Stimulated activated CD4-positive, alpha-beta T cell treated with anti-CD3 and anti-CD28 coated beads, Interleukin-4, amount 100 ng/mL, for 4 hours (primary cell): ENCODE measurements around the gene TAS2R3.
"Not testable (repeated sequence)": the region's sequence is repeated elsewhere in the genome, so short reads cannot be mapped to it uniquely, and the experiment has no call there.

ENCODE experiments used
- DNase-seq, 2 experiments: peaks; one replicate each; pipeline ENCODE4 v3.0.0-alpha.2; 2020

TAS2R3 gene

GRCh38 chr7:141763797-141764196 is at the start of gene TAS2R3:
Gene TAS2R3 (plus strand): TSS chr7:141764097. CDS start chr7:141764159, 62 bp downstream.
- no peak for DNase-seq

DNA sequence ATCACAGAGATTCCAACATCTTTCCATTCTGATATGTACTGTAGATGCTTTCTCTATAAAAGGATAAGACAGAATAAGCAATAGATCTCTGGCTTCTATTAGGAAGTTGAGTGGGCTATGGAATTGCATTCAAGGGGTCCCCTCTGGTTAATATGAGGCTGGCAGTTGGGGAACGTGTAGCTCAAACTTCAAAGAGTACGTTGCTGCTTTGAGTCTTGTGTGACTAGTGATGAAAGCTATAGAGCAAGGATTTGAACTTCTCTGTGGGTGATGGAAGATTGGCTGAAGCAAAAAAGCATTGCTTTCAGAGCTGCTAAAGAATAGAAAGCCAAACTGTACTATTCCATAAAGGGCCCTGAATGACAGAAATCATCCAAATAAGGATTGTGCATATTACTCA is 49.3 kb upstream of the TAS2R3 start:
- no peak for DNase-seq

DNA sequence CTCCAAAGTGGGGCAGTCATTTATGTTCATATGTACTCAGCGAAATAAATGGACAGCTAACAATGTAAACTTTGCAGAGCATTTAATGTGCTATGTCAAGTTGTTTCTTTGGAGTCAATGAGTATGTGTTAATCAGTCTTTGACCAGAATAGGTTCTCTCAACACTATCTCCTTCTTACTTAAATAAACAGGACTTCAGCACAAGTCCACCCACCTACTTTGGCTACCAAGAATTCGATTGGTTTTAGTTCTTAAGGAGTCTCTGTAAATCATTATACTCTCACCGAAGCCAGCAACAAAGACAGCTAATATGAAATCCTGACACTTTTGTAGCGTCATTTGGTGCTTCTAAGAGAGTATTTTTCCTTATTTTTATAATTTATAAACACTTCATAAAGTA is 48.9 kb upstream of the TAS2R3 start:
- no peak for DNase-seq

GRCh38 chr7:141715794-141716689 is 47.9 kb upstream of the TAS2R3 start:
- no peak for DNase-seq

DNA sequence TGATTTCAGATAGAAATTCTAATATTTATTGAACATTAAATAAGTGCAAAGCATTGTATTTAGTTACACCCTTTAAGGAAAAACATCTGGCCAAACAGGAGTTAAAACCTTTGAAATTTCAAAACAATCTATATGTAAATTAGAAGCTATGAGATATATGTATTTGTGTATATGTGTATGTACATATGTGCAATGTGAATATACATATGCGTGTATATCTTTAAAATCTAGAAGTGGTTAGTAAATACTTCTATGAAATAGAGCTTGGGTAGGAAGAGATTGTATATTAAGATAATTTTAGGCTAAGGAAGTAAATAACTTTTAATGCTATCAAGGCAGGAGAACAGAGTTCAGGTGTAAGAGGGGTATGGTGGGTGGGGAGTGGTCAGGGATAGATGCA is 46.4 kb upstream of the TAS2R3 start:
- DNase-seq, result no peak

GRCh38 chr7:141722529-141722928 is 41.4 kb upstream of the TAS2R3 start:
- DNase-seq, result no peak

DNA sequence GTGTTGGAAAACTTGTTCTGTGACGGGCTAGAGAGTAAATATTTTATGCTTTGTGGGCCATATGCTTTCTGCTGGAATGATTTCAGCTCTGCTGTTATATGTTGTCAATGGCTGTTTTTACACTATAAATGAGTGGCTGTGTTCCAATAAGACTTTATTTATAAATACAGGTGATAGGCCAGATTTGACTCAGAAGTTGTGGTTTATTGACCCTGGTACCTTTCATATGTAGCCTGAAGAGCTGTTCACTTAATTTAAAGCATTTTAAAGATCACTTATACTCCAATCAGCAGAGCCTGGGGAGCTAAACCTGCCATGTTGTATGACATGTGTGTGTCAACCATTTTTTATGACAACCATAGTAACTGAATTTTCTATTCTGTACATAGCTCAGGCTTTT is 34.9 kb upstream of the TAS2R3 start:
- no peak for DNase-seq

DNA sequence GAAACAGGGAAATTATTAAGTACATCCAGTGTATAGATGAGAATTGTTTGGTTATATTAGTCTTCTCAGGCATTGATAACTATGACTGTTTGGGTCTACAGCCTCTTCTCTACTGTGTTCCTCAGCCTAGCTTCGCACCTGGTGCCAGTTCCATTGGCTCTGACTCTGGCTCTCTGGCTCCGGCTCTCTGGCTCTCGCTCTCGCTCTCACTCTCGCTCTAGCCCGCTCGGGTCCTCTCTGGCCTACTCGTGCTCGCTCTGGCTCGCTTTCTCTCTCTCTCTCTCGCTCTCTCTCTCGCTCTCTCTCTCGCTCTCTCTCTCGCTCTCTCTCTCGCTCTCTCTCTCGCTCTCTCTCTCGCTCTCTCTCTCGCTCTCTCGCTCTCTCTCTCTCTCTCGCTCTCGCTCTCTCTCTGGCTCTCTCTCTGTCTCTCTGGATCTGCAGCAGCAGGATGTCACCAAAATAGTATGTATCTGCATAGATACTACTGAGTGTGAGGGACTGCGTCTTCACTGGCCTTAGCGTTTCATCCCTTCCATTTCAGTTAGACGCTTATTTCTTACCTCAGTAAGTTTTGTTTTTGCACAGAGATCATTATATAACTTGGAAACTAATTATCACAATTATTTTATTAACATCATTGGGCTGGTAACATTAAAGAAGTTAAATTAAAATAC is 32.3 kb upstream of the TAS2R3 start:
- DNase-seq, result no peak

DNA sequence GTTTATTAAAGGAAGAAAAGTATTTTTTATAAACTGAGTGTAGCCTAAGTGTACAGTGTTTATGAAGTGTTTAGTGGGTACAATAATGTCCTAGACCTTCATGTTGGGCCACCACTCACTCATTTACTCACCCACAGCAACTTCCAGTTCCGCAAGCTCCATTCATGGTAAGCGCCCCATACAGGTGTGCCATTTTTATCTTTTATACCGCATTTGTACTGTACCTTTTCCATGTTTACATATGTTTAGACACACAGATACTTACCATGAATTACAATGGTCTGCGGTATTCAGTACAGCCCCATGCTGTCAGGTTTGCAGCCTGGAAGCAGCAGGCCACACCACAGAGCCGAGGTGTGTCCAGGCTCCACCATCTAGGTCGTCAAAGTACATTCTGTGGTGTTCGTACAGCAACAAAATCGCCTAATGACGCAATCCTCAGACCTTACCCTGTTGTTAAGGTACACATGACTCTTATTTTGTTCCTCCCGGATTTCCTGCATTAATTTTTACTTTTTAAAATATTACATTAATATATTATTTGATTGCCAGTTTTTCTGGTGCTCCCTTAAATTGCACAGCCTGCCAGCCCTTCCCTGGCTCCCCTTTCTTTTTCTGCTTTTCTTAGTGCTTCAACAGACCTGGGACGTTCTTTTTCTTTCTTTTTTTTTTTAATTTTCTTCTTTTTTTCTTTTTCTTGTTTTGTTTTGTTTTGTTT is 26.6 kb upstream of the TAS2R3 start:
- no peak for DNase-seq

DNA sequence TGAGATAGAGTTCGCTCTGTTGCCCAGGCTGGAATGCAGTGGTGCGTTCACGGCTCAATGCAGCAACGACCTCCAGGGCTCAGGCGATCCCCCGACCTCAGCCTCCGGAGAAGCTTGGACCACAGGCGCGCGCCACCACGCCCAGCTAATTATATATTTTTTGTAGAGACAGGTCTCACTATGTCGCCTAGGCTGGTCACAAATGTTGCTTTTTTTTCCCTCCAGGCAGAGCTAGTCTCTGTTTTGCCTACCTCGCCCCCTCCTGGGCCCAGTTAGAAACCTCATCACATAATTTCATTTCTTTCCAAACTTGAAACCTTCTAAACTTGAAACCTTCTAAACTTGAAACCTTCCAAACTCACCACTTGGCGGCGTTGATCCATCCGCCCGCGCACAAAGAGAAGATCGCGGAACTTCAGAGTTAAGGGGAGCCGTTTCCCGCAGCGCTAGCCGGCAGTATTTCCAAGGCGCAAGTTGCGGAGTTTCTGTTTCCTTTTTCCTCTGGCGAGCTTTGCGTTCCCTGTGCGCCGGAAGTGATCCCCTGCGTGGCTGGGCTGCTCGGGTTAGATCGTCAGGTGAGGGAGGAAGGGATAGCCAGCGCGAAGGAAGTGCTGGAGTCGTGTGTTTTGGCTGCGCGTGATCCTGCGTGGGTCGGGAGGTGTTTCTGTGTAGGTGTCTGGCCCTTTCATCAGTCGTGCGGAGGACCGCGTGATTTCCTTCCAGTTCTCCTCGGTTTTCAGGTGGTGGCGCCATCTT is 25.9 kb upstream of the TAS2R3 start, which contains the start of gene SSBP1:
TSS of gene SSBP1 (plus strand) at position 523 of the 756 bp plus-strand sequence. CDS start 809 bp downstream, outside the sequence.
- DNase-seq, result peak; percentile 79 to 93

DNA sequence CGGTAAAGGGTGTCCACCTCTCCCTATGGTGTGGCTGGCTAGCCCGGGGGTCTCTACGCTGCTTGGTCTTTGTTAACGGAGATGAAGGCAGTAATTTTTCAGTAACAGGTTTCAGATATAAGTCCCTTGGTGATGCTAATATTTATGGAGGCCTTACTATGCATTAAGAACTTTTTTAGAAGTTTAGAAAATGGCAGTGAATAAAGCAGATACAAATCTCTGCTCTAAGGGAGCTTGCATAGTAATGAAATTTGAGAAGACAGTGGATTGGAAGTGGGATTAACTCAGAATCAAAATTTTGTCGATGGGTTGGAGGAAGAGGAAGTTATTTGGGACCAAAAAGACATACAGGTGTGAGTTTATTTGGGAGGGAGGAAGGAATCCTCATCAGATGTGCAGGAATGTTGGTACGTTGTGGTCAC is 25.3 kb upstream of the TAS2R3 start:
- no peak for DNase-seq

- DNase-seq, result no peak
These were observed 24.6 kb upstream of the TAS2R3 start for GRCh38 chr7:141739250-141739649.

DNA sequence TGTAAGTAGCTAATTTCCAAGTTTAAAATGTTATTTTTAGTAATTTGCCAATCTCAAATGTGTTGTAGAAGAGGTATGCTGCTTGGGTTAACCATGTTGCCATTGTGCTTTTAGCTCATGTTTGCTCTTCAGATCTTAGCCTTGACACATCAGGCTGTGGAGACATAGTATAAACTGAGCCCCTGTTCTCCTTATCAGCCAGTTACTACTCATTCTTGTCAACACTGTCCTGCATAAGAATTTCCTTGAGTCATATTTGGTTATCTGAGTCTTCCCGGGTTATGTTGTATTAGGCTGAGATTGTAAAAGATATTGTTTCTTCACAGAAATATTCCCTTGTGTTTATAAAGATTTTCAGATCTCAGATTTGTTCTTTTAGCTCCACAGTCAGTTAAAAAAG is 21.7 kb upstream of the TAS2R3 start:
- DNase-seq, result no peak

DNA sequence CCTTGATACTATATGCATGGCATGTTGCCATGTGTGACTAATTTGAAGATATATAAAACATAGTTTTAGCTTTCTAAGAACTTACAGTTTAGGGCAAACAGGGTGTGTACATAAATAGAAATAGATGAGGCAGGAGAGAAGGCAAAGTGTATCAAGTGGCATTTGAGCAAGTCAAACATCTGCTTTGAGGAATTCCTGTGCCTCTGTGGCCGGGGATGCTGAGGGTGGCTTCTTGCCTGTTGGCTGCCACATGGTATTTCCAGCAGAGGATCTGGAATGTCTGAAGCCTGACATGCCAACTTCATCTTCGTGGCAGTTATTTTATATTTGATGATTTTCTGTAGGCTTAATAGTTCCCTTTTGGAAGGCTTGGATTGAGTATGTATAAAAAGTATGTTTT is 19.8 kb upstream of the TAS2R3 start:
- DNase-seq, result no peak

DNA sequence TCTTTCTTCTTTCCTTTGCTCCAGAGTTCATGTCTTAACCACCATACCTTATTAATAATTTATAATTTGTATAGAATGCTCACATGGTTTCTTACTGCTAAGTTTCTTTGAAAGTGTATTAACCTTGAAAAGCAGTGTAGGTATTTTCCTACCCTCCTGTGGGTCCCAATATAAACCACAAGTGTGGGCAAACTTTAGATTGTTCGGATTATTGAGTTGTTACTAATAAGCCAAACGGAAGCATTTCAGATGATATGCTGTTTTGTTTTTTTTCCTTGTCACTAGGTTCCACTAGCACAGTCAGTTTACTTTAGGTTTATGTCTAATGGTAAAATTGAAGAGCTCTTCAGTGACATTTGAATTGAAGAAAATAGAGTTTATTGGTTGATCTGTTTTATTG is 15.5 kb upstream of the TAS2R3 start:
- no peak for DNase-seq

DNA sequence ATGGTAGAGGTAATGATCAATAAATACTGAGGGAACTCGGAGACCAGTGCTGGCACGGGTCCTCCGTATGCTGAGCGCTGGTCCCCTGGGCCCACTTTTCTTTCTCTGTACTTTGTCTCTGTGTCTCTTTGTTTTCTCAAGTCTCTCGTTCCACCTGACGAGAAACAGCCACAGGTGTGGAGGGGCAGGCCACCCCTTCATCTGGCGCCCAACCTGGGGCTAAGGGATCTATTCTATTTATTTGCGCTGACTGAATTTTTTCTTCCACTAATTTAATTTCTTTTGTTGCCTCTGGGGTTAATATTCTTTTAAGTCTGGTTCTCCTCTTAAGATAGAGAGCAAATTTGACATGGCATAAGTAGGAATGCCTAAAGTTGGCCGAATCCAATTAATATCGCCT is 12.0 kb upstream of the TAS2R3 start:
- not testable (repeated sequence) for DNase-seq

GRCh38 chr7:141752634-141753033 is 11.3 kb upstream of the TAS2R3 start:
- no peak for DNase-seq

DNA sequence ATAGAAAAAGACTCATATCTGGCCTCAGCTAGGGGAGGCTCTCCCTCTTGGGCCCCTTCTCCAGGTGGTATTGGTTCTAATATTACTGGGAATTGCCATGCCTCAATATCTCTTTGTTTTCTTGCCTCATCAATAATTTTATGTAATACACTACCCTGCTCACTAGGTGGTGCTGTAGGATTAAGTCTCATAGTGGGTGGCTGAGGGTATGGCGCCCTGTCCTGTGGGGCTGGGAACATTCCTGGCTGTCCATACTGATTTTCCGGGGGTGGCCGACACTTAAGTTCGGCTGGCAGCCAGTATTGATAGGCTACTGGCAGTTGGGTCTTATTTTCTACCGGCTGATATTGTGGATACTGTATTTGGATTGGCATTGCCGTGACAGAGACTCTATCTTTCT is 9.0 kb upstream of the TAS2R3 start:
- DNase-seq, result no peak

DNA sequence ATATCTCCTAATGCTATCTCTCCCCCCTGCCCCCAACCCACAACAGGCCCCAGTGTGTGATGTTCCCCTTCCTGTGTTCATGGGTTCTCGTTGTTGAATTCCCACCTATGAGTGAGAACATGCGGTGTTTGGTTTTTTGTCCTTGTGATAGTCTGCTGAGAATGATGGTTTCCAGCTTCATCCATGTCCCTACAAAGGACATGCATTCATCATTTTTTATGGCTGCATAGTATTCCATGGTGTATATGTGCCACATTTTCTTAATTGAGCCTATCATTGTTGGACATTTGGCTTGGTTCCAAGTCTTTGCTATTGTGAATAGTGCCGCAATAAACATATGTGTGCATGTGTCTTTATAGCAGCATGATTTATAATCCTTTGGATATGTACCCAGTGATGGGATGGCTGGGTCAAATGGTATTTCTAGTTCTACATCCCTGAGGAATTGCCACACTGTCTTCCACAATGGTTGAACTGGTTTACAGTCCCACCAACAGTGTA is 6.2 kb downstream of the TAS2R3 start:
- not testable (repeated sequence) for DNase-seq

DNA sequence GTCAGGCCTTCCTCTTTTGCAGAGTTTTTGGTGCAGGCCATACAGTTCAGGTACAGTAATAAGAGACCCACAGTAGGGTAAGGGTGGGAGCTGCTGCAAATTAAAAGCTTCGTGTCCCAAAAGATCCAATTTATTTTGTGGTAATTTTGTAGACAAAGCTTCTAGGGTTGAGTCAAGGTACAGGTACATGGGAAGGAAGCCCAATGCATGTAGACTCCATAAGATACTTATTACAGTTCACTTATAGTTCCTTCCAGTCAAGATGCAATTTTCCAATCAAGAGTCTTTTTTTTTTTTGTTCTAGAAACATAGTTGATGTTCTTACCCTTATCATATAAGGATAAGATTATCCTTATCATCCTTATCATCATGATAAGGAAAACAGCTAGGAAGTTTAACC is 12.5 kb downstream of the TAS2R3 start, which contains the start of gene TAS2R4:
TSS of gene TAS2R4 (plus strand) at position 301 of the 400 bp plus-strand sequence. CDS start 1,815 bp downstream, outside the sequence.
- no peak for DNase-seq

- DNase-seq, result peak in 1 of 2 experiments; percentile 10
These were observed 22.0 kb downstream of the TAS2R3 start for GRCh38 chr7:141785706-141786552.
